Subcutaneous abdominal adipose tissue (tissue), 5 donors: ENCODE results near the gene TBC1D22A.

Experiments used
- H3K27ac ChIP-seq: one replicate; pipeline ENCODE4 v1.7.0; 2013; ENCODE audit warnings: low read depth, mild to moderate bottlenecking, inconsistent platforms, low read length, moderate library complexity
- H3K27me3 ChIP-seq, 5 donors: one replicate each; pipeline ENCODE4 v1.7.0; 2013; ENCODE audit warnings: low read length in 5 of 5, inconsistent platforms in 1 of 5; ENCODE audit not compliant: control insufficient read depth in 5 of 5, insufficient read depth in 4 of 5
- H3K36me3 ChIP-seq, 5 donors: one replicate each; pipeline ENCODE4 v1.7.0; 2013; ENCODE audit warnings: low read length in 5 of 5; ENCODE audit not compliant: control insufficient read depth in 5 of 5, insufficient read depth in 5 of 5
- H3K4me1 ChIP-seq, 5 donors: one replicate each; pipeline ENCODE4 v1.7.0; 2013; ENCODE audit warnings: low read length in 5 of 5, mild to moderate bottlenecking in 3 of 5, moderate library complexity in 1 of 5; ENCODE audit not compliant: control insufficient read depth in 5 of 5, insufficient read depth in 5 of 5
- H3K4me3 ChIP-seq, 5 donors: one replicate each; pipeline ENCODE4 v1.7.0; 2013; ENCODE audit warnings: low read length in 5 of 5, low read depth in 1 of 5
- H3K9ac ChIP-seq, 5 donors: one replicate each; pipeline ENCODE4 v1.7.0; 2013; ENCODE audit warnings: low read length in 5 of 5, mild to moderate bottlenecking in 4 of 5, moderate library complexity in 3 of 5
- H3K9me3 ChIP-seq, 5 donors: one replicate each; pipeline ENCODE4 v1.7.0; 2013; ENCODE audit warnings: low read length in 5 of 5; ENCODE audit not compliant: control insufficient read depth in 5 of 5
- donor health status: healthy.
- donor health status: healthy.
- donor health status: healthy.
- donor health status: healthy.
- donor health status: healthy.

Gene TBC1D22A

GRCh38 chr22:47215851-47216250, 453.4 kb downstream of the TBC1D22A start:
- Histone ChIP-seq H3K27ac (no peak overlapping the region), H3K4me1 (no peaks in the 10 kb centered on the region), H3K4me3 (no peak overlapping the region), H3K27me3 (peaks cover 0 to 5% (median 0%) of the 10 kb centered on the region in 5 donors), H3K9me3 (no peaks in the 10 kb centered on the region), H3K36me3 (no peaks in the 10 kb centered on the region), H3K9ac (no peak overlapping the region)

- Histone ChIP-seq H3K9me3 (no peaks in the 10 kb centered on the region), H3K4me3 (no peak overlapping the region), H3K36me3 (no peaks in the 10 kb centered on the region), H3K4me1 (no peaks in the 10 kb centered on the region), H3K27ac (no peak overlapping the region), H3K9ac (no peak overlapping the region), H3K27me3 (peaks cover 0 to 5% (median 3%) of the 10 kb centered on the region in 5 donors)
Measured at GRCh38 chr22:47218671-47219070, 456.2 kb downstream of the TBC1D22A start.

DNA sequence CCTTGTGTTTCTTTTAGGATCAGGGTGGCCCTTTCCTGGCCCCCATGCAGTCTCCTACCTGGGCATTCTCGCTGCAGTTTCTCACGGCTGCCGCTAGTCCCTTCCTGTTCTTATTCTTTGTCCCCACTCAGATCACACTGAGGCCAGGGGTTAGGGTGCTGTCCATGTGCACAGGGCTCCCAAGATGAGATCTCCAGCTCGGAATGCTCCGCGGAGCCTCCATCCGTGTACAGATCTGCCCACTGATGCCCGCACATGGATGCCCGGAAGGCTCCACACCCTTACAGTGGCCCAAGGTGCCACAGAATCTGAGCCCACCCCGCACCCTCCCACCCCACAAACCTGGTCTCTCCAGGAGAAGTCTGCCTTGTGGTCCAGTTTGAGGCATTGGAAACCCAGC, 457.3 kb downstream of the TBC1D22A start:
- Histone ChIP-seq H3K27ac (no peak overlapping the region), H3K27me3 (peaks cover 0 to 5% (median 3%) of the 10 kb centered on the region in 5 donors), H3K4me1 (no peaks in the 10 kb centered on the region), H3K36me3 (no peaks in the 10 kb centered on the region), H3K9me3 (no peaks in the 10 kb centered on the region), H3K9ac (no peak overlapping the region), H3K4me3 (no peak overlapping the region)

DNA sequence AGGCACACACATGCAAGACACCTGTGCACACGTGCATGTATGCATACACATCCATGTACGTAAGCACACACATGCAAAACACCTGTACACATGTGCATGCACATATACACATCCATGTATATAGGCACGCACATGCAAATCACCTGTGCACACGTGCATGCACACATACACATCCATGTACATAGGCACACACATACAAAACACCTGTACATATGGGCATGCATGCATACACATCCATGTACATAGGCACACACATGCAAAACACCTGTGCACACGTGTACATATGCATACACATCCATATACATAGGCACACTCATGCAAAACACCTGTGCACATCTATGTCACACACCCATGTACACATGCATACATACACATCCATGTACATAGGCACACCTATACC, 458.3 kb downstream of the TBC1D22A start:
- Histone ChIP-seq H3K27ac (no peak overlapping the region), H3K27me3 (peaks cover 0 to 5% (median 4%) of the 10 kb centered on the region in 5 donors), H3K36me3 (no peaks in the 10 kb centered on the region)

GRCh38 chr22:47221840-47222615, 459.6 kb downstream of the TBC1D22A start:
- Histone ChIP-seq H3K4me3 (no peak overlapping the region), H3K4me1 (no peaks in the 10 kb centered on the region), H3K27ac (no peak overlapping the region), H3K27me3 (peaks cover 0 to 9% (median 5%) of the 10 kb centered on the region in 5 donors), H3K36me3 (no peaks in the 10 kb centered on the region), H3K9me3 (no peaks in the 10 kb centered on the region), H3K9ac (no peak overlapping the region)

More for the DNA sequence above, 458.3 kb downstream of the TBC1D22A start:
- Histone ChIP-seq H3K4me1 (no peaks in the 10 kb centered on the region), H3K9ac (no peak overlapping the region), H3K9me3 (no peaks in the 10 kb centered on the region), H3K4me3 (no peak overlapping the region)
